GM13976 (cell line): ENCODE measurements around the gene TNFAIP8.

Source experiments
- DNase-seq: peaks from one replicate; pipeline ENCODE4 v3.0.0; 2012; ENCODE audit warnings: low spot score
- CTCF ChIP-seq: IDR thresholded peaks from 2 replicates; pipeline ENCODE4 v1.5.1; 2012; ENCODE audit warnings: borderline replicate concordance, mild to moderate bottlenecking; ENCODE audit not compliant: insufficient read depth; ENCODE audit errors: extremely low read depth, missing control alignments, control extremely low read depth
- in situ Hi-C: fragments of 300-500 bp; cut with MboI; formaldehyde crosslinking; loops from one replicate; pipeline ENCODE4 v1.12.0; 2022; ENCODE audit warnings: low sequenced_read_pairs, mixed read lengths, inconsistent platforms; ENCODE audit not compliant: unreplicated experiment

Gene TNFAIP8

GRCh38 chr5:119353686-119354366 is 2.0 kb upstream of the TNFAIP8 start:
- TF ChIP-seq CTCF: no peak
- in situ Hi-C loops: no loop called here
- DNase-seq: no peak

- in situ Hi-C loops: no loop called here
- DNase-seq: no peak
- TF ChIP-seq CTCF: no peak
Measured at GRCh38 chr5:119354537-119355243, 1.1 kb upstream of the TNFAIP8 start.

GRCh38 chr5:119355244-119355638 is 578 bp upstream of the TNFAIP8 start:
- in situ Hi-C loops: no loop called here
- TF ChIP-seq CTCF: no peak
- no peak for DNase-seq

- in situ Hi-C loops: no loop called here
- TF ChIP-seq CTCF: no peak
- DNase-seq: no peak
Measured at GRCh38 chr5:119356612-119357188, 881 bp downstream of the TNFAIP8 start.

- TF ChIP-seq CTCF: no peak
- in situ Hi-C loops: no loop called here
- DNase-seq: no peak
Measured at GRCh38 chr5:119357270-119357669, 1.5 kb downstream of the TNFAIP8 start.

GRCh38 chr5:119357808-119358529 is 2.1 kb downstream of the TNFAIP8 start:
- DNase-seq: no peak
- no peak for TF ChIP-seq CTCF
- in situ Hi-C loops: no loop called here
